GM23248 (cell line): Measurements from ENCODE around the gene UQCRQ. TPM values are rescaled to one million over a fixed set of nuclear protein-coding genes. Genes with fewer than 3 reads are reported as not detected.
A peak's percentile ranks its signal among the peaks of the same experiment; 100 is the strongest.

Experiments
- DNase-seq: peaks from one replicate; pipeline ENCODE4 v3.0.0-alpha.2; 2015
- H2AFZ ChIP-seq: fragments of 200-600 bp; sonication (generic); 2 replicates; pipeline ENCODE4 v1.6.1; 2016; ENCODE audit warnings: antibody characterized with exemption
- H3F3A ChIP-seq: fragments of 200-600 bp; sonication (generic); 2 replicates; pipeline ENCODE4 v1.6.1; 2016; ENCODE audit warnings: mild to moderate bottlenecking, antibody characterized with exemption, mixed run types; ENCODE audit not compliant: insufficient read depth
- H3K27ac ChIP-seq: fragments of 200-600 bp; sonication (generic); 2 replicates; pipeline ENCODE4 v1.5.1; 2016; ENCODE audit warnings: mild to moderate bottlenecking
- H3K27me3 ChIP-seq: fragments of 200-600 bp; sonication (generic); replicated peaks from 2 replicates; pipeline ENCODE4 v1.6.1; 2016; ENCODE audit warnings: mild to moderate bottlenecking; ENCODE audit not compliant: insufficient read depth
- H3K36me3 ChIP-seq: fragments of 200-600 bp; sonication (generic); 2 replicates; pipeline ENCODE4 v1.6.1; 2016; ENCODE audit warnings: low read depth, mild to moderate bottlenecking
- H3K4me1 ChIP-seq: fragments of 200-600 bp; sonication (generic); 2 replicates; pipeline ENCODE4 v1.6.1; 2016; ENCODE audit warnings: mild to moderate bottlenecking; ENCODE audit not compliant: insufficient read depth
- H3K4me2 ChIP-seq: fragments of 200-600 bp; sonication (generic); one replicate; pipeline ENCODE4 v1.6.1; 2016; ENCODE audit warnings: mild to moderate bottlenecking; ENCODE audit not compliant: unreplicated experiment
- H3K4me3 ChIP-seq: fragments of 200-600 bp; sonication (generic); 2 replicates; pipeline ENCODE4 v1.5.1; 2016; ENCODE audit warnings: mild to moderate bottlenecking
- H3K79me2 ChIP-seq: fragments of 200-600 bp; sonication (generic); 2 replicates; pipeline ENCODE4 v1.6.1; 2016; ENCODE audit warnings: mild to moderate bottlenecking; ENCODE audit not compliant: insufficient read depth
- H3K9ac ChIP-seq: fragments of 200-600 bp; sonication (generic); 2 replicates; pipeline ENCODE4 v1.6.1; 2016; ENCODE audit warnings: mild to moderate bottlenecking
- H3K9me2 ChIP-seq: fragments of 200-600 bp; sonication (generic); 2 replicates; pipeline ENCODE4 v1.6.1; 2016; ENCODE audit warnings: mixed run types, mild to moderate bottlenecking, moderate library complexity; ENCODE audit not compliant: insufficient read depth
- H3K9me3 ChIP-seq: fragments of 200-600 bp; sonication (generic); one replicate; pipeline ENCODE4 v1.6.1; 2017; ENCODE audit warnings: low read depth
- H4K20me1 ChIP-seq: fragments of 200-600 bp; sonication (generic); 2 replicates; pipeline ENCODE4 v1.6.0; 2016; ENCODE audit not compliant: insufficient read depth
- EZH2 ChIP-seq: fragments of 200-600 bp; sonication (generic); IDR thresholded peaks from 2 replicates; pipeline ENCODE4 v1.6.1; 2018; ENCODE audit warnings: antibody characterized with exemption, mild to moderate bottlenecking; ENCODE audit not compliant: insufficient read depth, poor library complexity, severe bottlenecking
- EZH2phosphoT487 ChIP-seq: fragments of 200-600 bp; sonication (generic); IDR thresholded peaks from 2 replicates; pipeline ENCODE4 v1.6.1; 2018; ENCODE audit warnings: antibody characterized with exemption, moderate library complexity, mild to moderate bottlenecking, low read depth; ENCODE audit not compliant: insufficient read depth
- WGBS, 2 experiments: methylation state at CpG; one replicate each; pipeline ENCODE4 v1.1.6; 2015 to 2017; ENCODE audit warnings: low lambda C conversion rate in 2 of 2, low coverage in 1 of 2; ENCODE audit errors: missing lambda C conversion rate in 2 of 2; 5-methylcytosine and 5-hydroxymethylcytosine counted together
- in situ Hi-C: fragments of 300-500 bp; cut with MboI; formaldehyde crosslinking; loops from 2 replicates; pipeline ENCODE4 v1.15.0; 2020
- polyA plus RNA-seq: library from polyadenylated mRNA; unstranded; fragments of >200 nt; fragmentation: Nextera tagmentation; extraction: Ambion mirVana; gene quantifications from 2 replicates; pipeline ENCODE4 v1.2.1, GENCODE V29; 2016
- total RNA-seq: library from RNA; depleted of rRNA; stranded (reverse); fragments of >200 nt; shearing (Covaris generic); gene quantifications from 2 replicates; pipeline ENCODE4 v1.2.3, GENCODE V29; 2014

Gene UQCRQ
- total and polyA plus RNA-seq, 2 experiments from 2014 or later, result 138 to 1,006 TPM

DNA sequence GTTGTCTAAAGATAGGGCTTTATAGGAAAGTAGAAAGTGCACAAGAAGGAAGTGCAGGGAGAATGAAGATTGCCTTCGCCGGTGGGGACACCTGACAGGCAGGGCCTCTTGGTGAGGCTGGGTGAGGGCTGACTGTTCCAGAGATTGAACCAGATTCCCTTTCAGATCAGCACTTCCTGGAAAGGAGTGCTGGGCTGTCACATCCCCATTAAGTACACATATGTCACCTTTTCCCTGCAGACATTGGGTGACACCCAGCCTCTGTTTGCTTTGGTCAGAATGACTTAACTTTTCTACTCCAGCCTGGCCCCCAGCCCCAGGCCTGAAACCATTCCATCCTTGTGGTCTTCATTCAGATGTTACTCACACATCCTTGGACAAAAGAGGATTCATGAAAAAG, 28.6 kb upstream of the UQCRQ start:
- DNase-seq, result no peak
- Histone ChIP-seq H3K36me3 (no peaks in the 10 kb centered on the region), H4K20me1 (no peaks in the 10 kb centered on the region), H3K27ac (no peak overlapping the region), H2AFZ (no peak overlapping the region), H3K4me1 (peaks cover 14% of the 10 kb centered on the region), H3K9me2 (no peaks in the 10 kb centered on the region), H3K4me3 (no peak overlapping the region), H3K79me2 (no peaks in the 10 kb centered on the region), H3F3A (peaks cover 13% of the 10 kb centered on the region; the same call in 1 of the 2 replicates), H3K4me2 (no peak overlapping the region), H3K27me3 (no peaks in the 10 kb centered on the region), H3K9ac (no peak overlapping the region), H3K9me3 (no peaks in the 10 kb centered on the region)
- in situ Hi-C loops, result no loop called here
- WGBS, 2 experiments, result 64 to 84% methylated on average over 2 of the region's 2 CpGs
- TF ChIP-seq EZH2phosphoT487 (no peak), EZH2 (no peak)

DNA sequence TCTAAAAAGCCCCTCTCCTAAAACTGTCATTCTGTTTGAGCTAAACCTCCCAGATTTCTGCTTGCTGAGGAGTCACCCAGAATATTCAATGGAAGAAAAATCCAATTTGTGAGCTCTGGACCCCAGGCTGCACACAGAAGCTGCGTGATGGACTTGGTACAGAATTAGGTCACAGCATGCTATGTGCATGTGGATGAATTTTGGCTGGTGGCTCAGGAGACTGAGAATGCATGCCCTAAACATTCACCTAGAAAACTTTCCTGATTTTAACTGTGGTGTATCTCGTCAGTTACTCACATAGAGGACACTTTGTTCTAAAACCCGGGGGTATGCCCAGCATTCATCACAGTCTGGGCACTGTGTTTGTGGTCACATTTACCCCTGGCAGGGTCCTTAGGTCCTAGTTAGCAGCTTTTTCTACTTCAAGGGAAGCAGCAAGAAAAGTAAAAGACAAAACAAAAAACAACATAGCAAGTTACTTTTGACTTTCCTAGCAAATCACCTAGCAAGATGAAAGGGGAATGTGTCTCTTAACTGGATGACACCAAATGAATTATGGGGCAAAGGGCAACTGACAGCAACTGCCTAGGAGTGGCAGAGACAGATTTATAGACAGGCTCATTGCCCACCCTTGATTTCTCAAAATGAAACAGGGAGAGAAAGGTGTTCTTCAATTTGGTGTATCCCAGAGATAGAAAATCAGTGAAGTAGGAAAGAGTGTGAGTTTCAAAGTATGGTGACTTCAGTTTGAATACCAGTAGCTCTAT, 27.7 kb upstream of the UQCRQ start:
- no peak overlapping the region; the same call in 1 of the 2 replicates for H3K27ac ChIP-seq
- no peaks in the 10 kb centered on the region for H3K9me2 ChIP-seq
- in situ Hi-C loops, result no loop called here
- H3K79me2 ChIP-seq, result no peaks in the 10 kb centered on the region
- H3K4me3 ChIP-seq, result no peak overlapping the region
- peaks cover 13% of the 10 kb centered on the region; the same call in 1 of the 2 replicates for H3F3A ChIP-seq
- DNase-seq, result no peak
- peaks cover 14% of the 10 kb centered on the region for H3K4me1 ChIP-seq
- no peak for TF ChIP-seq EZH2phosphoT487
- TF ChIP-seq EZH2, result no peak
- no peaks in the 10 kb centered on the region for H3K27me3 ChIP-seq
- H3K4me2 ChIP-seq, result no peak overlapping the region
- no peak overlapping the region for H3K9ac ChIP-seq
- H3K9me3 ChIP-seq, result no peaks in the 10 kb centered on the region
- H3K36me3 ChIP-seq, result no peaks in the 10 kb centered on the region
- 74 to 76% methylated on average over 3 of the region's 3 CpGs for WGBS, 2 experiments
- 0 out of 2 replicates have a peak overlapping the region, but pooled peaks have one; percentile 75 for H2AFZ ChIP-seq
- no peaks in the 10 kb centered on the region for H4K20me1 ChIP-seq

DNA sequence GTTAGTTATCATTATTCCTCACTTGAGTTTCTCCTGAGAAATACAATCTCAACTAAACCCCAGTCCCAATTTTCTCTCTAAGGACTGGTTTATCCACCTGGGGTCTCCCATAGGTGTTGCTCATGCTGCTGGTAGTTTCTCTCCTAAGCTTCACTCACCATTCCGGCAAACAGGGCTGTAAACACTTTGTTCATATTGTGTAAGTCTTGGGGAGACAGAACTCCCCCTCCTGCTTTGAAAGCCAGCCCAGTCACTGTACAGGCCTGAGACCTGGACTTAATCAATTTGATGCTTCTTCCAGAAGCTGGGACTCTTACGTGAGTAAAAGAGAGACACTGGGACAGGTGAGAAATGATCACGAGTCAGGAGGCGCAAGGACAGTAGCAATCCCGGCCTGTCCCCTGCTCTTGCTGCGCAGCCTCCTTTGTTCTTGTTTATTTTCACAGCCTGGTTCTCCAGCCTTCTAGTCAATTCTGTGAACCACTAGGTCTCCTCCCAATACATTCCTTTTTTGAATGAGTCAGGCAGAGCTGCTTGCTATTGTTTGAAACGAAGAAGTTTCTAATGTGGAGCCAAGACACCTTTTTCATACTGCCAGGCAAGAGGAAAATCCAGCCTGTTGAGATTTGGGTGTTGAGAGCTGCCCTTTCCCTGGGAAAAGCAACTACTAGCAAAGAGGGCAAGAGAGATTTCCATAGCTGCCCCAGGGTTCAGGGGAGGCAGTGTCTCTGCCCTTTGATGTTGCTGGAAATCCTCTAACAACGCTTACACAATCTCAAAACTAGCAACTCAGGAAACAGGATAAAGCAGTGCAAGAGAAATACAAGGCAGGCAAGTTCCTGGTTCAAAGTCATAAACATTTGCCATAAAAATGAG, 26.8 kb upstream of the UQCRQ start:
- in situ Hi-C loops, result no loop called here
- Histone ChIP-seq H3K79me2 (no peaks in the 10 kb centered on the region), H3K27me3 (no peaks in the 10 kb centered on the region), H3K9me3 (no peaks in the 10 kb centered on the region), H4K20me1 (no peaks in the 10 kb centered on the region), H3K9ac (peak overlapping the region; percentile 31), H3K27ac (peak overlapping the region; percentile 65), H3K4me2 (peak overlapping the region; percentile 22), H3K4me3 (no peak overlapping the region), H2AFZ (peak overlapping the region; percentile 75), H3K4me1 (peaks cover 14% of the 10 kb centered on the region), H3K9me2 (no peaks in the 10 kb centered on the region), H3F3A (peaks cover 13% of the 10 kb centered on the region; the same call in 1 of the 2 replicates), H3K36me3 (no peaks in the 10 kb centered on the region)
- WGBS, 2 experiments, result 76 to 78% methylated on average over 8 of the region's 8 CpGs
- TF ChIP-seq EZH2phosphoT487 (no peak), EZH2 (no peak)
- DNase-seq, result peak; percentile 77

DNA sequence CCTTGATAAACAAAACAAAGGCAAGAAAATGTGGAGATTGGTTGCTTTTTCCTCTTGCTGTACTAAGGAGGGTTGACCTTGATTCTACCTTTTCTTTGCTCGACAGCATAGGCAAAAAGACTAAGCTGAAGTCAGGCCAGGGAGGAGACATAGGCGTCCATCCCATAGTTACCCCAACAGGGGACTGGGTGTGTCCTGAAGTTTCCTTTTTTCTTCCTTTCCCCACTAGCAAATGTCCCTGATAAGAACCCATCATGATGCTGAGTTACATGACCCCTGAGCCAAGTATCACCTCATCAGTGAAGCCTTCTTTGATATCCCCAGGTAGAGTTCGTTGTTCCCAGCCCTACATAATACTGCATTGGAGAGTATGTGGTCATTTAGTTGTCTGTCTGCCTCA, 26.1 kb upstream of the UQCRQ start:
- TF ChIP-seq EZH2 (no peak), EZH2phosphoT487 (no peak)
- no peak overlapping the region for H3K4me2 ChIP-seq
- in situ Hi-C loops, result no loop called here

More for the DNA sequence above, 26.1 kb upstream of the UQCRQ start:
- peak overlapping the region; percentile 65 for H3K27ac ChIP-seq
- peak overlapping the region; percentile 31 for H3K9ac ChIP-seq
- WGBS, 2 experiments, result 55 to 57% methylated on average over 3 of the region's 3 CpGs
- H3K27me3 ChIP-seq, result no peaks in the 10 kb centered on the region
- no peaks in the 10 kb centered on the region for H4K20me1 ChIP-seq
- no peaks in the 10 kb centered on the region for H3K9me3 ChIP-seq
- peaks cover 14% of the 10 kb centered on the region for H3K4me1 ChIP-seq
- no peaks in the 10 kb centered on the region for H3K79me2 ChIP-seq
- H3F3A ChIP-seq, result peaks cover 13% of the 10 kb centered on the region; the same call in 1 of the 2 replicates
- no peak overlapping the region for H3K4me3 ChIP-seq
- H3K36me3 ChIP-seq, result no peaks in the 10 kb centered on the region
- no peak for DNase-seq
- peak overlapping the region; percentile 75 for H2AFZ ChIP-seq
- no peaks in the 10 kb centered on the region for H3K9me2 ChIP-seq
